WI38 (cell line): ENCODE results near the gene CARHSP1.
A peak's percentile ranks its signal among the peaks of the same experiment; 100 is the strongest.

Experiments used
- H3K4me3 ChIP-seq: 2 replicates; pipeline ENCODE4 v1.5.1; 2011; ENCODE audit warnings: low read depth, mild to moderate bottlenecking, control low read depth, low read length
- TF ChIP-seq, protein P1 (sequence below): IDR thresholded peaks from 2 replicates; pipeline ENCODE4 v1.5.1; 2012; ENCODE audit warnings: low read depth, mild to moderate bottlenecking, control low read depth, low read length

Gene CARHSP1

DNA sequence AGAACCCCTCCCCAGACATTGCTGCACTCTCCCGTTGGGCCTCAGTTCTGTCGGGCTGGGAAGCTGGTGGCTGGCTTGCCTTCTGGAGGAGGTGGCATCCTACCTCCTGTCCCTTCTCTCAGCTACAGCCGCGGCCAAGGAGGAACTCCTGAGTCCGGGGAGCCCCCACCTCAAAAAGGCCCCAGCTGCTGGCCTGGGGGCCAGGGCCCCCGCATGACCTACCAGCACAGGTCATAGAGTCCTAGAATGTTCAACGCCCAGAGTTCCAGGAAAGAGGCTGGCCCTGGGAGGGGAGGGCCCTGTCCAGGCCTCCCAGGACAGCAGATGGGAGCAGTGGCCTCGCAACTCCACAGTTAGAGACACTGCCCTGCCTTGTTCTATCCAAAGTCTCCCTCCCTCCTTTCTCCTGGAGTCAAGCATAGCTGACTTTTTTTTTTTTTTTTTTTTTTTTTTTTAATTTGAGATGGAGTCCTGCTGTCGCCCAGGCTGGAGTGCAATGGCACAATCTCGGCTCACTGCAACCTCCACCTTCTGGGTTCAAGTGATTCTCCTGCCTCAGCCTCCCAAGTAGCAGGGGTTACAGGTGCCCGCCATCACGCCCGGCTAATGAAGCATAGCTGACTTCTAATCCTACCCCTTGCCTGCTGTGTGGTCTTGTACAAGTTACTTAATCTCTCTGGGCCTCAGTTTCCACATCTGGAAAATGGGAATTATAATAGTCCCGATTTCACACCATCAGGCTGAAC, 7.1 kb downstream of the CARHSP1 start:
- TF ChIP-seq, protein P1, sequence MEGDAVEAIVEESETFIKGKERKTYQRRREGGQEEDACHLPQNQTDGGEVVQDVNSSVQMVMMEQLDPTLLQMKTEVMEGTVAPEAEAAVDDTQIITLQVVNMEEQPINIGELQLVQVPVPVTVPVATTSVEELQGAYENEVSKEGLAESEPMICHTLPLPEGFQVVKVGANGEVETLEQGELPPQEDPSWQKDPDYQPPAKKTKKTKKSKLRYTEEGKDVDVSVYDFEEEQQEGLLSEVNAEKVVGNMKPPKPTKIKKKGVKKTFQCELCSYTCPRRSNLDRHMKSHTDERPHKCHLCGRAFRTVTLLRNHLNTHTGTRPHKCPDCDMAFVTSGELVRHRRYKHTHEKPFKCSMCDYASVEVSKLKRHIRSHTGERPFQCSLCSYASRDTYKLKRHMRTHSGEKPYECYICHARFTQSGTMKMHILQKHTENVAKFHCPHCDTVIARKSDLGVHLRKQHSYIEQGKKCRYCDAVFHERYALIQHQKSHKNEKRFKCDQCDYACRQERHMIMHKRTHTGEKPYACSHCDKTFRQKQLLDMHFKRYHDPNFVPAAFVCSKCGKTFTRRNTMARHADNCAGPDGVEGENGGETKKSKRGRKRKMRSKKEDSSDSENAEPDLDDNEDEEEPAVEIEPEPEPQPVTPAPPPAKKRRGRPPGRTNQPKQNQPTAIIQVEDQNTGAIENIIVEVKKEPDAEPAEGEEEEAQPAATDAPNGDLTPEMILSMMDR: no peak
- H3K4me3 ChIP-seq: no peak overlapping the region

DNA sequence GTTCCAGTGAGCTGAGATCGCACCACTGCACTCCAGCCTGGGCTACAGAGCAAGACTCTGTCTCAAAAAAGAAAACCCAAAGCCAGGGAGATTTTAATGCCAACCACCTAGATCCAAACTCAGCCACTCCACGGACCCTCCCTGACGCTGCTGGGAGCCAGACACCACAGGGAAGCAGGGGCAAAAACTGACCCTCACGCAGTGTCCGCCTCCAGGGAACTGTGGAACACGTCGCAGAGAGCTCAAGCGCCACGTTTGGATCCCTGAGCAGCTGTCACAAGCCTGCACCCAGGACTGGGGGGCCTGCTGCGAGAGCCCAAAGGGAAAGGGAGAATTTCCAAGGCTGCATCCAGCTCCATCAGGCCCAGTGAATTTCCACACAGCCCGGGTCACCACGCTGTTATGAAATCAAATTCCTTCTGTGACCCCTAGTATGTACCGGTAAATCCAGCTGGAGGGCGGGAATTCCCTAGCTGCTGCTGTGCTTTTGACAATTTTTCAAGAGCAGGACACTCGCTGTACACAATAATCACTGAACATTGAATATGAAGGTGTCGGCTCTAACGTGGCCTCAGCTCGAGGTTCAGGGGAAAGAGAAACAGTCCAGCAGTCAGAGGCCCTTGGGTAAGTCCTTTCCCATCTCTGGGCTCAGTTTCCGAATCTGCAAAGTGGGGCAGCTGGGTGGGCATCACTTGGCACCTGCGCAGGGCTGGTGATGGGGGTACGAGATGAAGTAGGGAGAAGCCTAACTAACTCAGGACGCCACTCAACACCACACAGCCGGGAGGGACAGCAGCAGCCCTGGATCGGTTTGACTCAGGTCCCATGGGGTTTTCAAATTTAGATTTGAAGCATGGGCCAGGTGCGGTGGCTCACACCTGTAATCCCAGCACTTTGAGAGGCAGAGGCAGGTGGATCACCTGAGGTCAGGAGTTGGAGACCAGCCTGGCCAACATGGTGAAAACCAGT, 8.6 kb downstream of the CARHSP1 start:
- no peak overlapping the region for H3K4me3 ChIP-seq
- TF ChIP-seq, protein P1: no peak

DNA sequence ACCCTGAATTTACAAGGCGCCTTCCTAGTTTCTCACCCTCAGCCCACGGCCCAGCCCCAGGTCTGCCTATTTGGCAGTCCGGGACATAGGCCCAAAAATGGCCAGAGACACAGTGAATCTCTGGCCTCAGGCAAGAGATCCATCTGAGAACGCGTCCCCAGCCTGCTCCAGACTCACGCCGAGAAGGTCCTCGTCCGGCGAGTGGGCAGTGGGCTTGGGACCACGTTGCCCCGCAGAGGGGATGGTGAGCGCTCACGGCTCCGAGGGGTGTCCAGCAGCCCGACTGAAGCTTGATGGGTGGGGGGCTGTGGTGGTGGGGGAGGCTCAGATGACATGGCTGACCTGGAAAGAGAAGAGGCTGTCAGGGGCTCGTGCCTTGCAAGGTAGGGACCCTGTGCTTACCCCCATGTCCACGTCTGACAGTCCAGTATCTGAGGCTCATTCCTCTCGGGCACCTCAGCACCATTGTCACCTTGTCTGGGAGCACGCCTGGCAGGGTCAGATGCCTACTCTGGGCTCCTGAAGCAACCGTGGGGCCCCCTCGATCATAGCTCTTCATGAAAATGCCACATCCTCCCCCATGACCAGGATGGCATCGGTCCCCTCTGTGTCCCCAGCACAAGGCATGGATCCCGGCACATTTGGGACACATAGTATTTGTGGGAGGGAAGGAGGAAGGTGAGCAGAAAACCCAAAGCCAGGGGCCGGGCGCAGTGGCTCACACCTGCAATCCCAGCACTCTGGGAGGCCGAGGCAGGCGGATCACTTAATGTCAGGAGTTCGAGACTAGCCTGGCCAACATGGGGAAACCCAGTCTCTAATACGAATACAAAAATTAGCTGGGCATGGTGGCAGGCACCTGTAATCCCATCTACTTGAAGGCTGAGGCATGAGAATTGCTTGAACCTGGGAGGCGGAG, 9.6 kb downstream of the CARHSP1 start:
- TF ChIP-seq, protein P1: no peak
- no peak overlapping the region for H3K4me3 ChIP-seq

DNA sequence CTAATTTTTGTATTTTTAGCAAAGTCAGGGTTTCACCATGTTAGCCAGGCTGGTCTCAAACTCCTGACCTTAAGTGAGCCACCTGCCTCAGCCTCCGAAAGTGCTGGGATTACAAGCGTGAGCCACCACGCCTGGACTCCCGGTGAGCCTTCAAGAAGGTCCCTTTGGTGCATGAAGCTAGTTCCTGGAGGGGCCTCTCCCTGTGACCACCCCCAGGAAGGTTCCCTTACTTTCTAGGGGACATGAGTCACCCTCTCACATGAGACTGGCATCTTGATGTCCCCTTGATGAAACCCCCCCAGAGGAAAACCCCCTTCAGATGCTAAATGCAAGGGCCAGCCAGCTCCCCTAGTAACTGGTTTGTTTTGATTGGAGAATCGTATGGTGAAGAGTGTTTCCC, 12.8 kb downstream of the CARHSP1 start:
- H3K4me3 ChIP-seq: no peak overlapping the region
- TF ChIP-seq, protein P1: no peak

DNA sequence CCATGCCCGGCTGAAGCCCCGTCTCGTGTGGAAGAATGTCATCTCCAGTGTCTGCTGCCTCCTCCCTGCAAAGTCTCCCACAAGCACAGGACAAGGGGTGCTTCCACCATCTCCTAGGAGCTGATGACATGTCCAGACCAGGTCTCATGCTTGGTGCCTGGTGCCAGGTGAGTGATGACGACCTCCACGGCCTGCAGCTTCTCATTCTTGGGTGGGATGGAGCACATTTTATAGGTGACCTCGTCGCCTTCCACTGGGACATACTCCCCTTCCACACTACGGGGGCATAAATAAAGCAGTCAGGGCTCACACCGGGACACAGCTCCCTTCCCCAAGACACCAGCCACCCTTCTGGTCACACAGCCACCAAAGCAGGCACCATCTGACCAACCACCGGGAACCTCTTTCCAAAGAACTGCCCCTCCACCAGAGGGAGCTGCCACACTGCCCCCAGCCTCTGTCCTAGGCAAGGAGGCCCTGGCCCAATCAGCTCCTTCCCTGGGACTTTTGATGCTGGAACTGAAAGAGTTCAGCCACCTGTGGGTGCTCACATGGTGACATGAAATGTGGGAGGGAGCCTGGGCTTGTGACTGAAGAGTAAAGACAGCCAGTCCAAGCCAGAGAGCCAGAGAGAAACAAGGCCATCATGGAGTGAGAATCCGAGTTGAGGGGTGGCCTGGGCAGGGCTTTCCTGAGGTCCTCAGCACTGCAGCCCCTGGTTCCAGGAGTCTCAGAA, 13.6 kb downstream of the CARHSP1 start:
- H3K4me3 ChIP-seq: no peak overlapping the region
- TF ChIP-seq, protein P1: 0 out of 2 replicates have a peak, but pooled peaks have one; percentile 10

DNA sequence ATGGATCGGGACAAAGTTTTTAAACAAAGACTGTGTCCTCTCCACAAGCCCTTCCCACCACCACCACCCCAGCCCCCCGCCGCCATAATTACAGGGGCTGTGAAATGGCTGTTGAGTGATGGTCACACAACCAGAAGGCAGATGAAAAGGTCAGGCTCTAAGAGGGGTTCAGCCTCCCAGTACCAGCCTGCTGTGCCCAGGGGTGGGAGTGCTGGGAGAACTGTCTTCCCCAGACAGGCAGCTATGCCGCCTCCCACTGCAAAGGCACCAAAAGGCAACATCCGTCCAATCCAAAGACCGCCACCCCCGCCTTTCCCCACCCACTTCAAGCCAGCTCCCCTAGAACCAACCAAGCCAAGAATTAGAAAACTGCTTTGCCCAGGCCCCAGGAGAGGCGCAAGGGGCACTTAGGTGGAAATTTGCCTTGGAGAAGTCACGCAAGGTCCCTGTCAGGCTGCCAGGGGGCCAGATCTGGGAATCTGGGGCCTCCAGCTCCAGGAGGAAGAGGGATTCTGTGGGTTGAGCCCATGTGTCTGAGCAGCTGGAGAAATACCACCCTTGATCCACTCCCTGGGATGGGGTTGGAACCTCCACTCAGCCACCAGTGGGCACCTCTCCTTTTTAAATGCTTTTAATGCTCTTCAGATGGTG, 14.4 kb downstream of the CARHSP1 start:
- TF ChIP-seq, protein P1: no peak
- no peak overlapping the region for H3K4me3 ChIP-seq
